ENCODE results near the gene ZBTB20. TPM values are rescaled to one million over a fixed set of nuclear protein-coding genes. Genes with fewer than 3 reads are reported as not detected.

The ZBTB20 gene
- polyA plus RNA-seq, 1 of the 3 experiments (the other 2 are of a cell fraction), result 0.43 TPM

DNA sequence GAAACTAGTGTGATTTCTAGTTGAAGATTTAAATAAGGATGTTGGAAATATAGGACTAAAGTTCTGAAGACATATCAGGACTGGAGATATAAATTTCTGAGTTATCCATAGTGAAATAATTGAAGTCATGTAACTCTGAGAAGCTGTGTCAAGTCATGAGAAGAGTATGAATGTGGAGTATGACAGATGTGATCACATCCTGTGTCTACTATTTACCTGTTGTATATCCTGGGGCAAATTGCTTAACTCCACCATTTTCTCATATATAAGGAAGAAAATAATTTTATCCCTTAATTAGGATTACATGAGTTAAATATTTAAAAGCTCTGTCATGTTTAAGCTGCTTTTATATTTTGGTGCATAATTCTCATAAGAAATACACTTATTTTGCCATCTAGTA is 350.3 kb downstream of the ZBTB20 start:
- no peak overlapping the region for H3K4me2 ChIP-seq
- no peaks in the 10 kb centered on the region for H3K9me3 ChIP-seq
- no peak overlapping the region for H2AFZ ChIP-seq (ENCODE audit: low read depth)
- H4K20me1 ChIP-seq (ENCODE audit: insufficient read depth), result no peaks in the 10 kb centered on the region
- H3K27ac ChIP-seq (ENCODE audit: low read depth in 2 of 2, low read length in 1 of 2), result no peak overlapping the region
- no peaks in the 10 kb centered on the region for H3K79me2 ChIP-seq (ENCODE audit: insufficient read depth)
- H3K36me3 ChIP-seq (replicated peaks in 1 of 2; ENCODE audit: control insufficient read depth in 1 of 2, insufficient read depth in 2 of 2, low read length in 1 of 2), result no peaks in the 10 kb centered on the region
- no peak overlapping the region for H3K9ac ChIP-seq
- H3K27me3 ChIP-seq (ENCODE audit: insufficient read depth), result no peaks in the 10 kb centered on the region
- no peaks in the 10 kb centered on the region for H3F3A ChIP-seq (replicated peaks; ENCODE audit: insufficient read depth)
- ChIA-PET CTCF (interaction anchor here (1.4 kb wide), 1 partner anchor 295 kb away, joined by 3 read pairs; no protein-coding TSS in a partner anchor), POLR2A (no interaction called here)
- DNase-seq, result no peak
- H3K4me1 ChIP-seq (ENCODE audit: control insufficient read depth in 1 of 2, insufficient read depth in 2 of 2, low read depth in 1 of 2, low read length in 1 of 2), result no peaks in the 10 kb centered on the region; a peak in 1 of 4 replicates
- H3K9me2 ChIP-seq, result no peaks in the 10 kb centered on the region
- H3K4me3 ChIP-seq (ENCODE audit: low read depth in 2 of 2, low read length in 1 of 2), result no peak overlapping the region
- TF ChIP-seq FOXJ3 (CRISPR knock-in tag; IDR thresholded peaks at IDR 0.05), result no peak
- no peak for TF ChIP-seq MAX (IDR thresholded peaks at IDR 0.05; ENCODE audit: low read depth)
- TF ChIP-seq TAF1 (IDR thresholded peaks at IDR 0.05; ENCODE audit: borderline replicate concordance, low read depth, low read length), result no peak
- no peak for TF ChIP-seq ELF1 (IDR thresholded peaks at IDR 0.05)
- no peak for TF ChIP-seq GABPA (IDR thresholded peaks at IDR 0.05; ENCODE audit: low read depth)
- no peak for TF ChIP-seq USF2 (IDR thresholded peaks at IDR 0.05; ENCODE audit: borderline replicate concordance, low read depth, low read length)
- TF ChIP-seq POLR2AphosphoS5 (IDR thresholded peaks at IDR 0.05; ENCODE audit: low read depth, low read length), result no peak
- TF ChIP-seq EP300 (IDR thresholded peaks at IDR 0.05; ENCODE audit: borderline replicate concordance in 1 of 2, low read depth in 1 of 2, low read length in 1 of 2), result no peak

GRCh38 chr3:114794894-114795630 is 352.0 kb downstream of the ZBTB20 start:
- Histone ChIP-seq H3K4me3 (ENCODE audit: low read depth in 2 of 2, low read length in 1 of 2) (no peak overlapping the region), H3F3A (replicated peaks; ENCODE audit: insufficient read depth) (no peaks in the 10 kb centered on the region), H3K9me2 (no peaks in the 10 kb centered on the region), H2AFZ (ENCODE audit: low read depth) (no peak overlapping the region), H3K36me3 (replicated peaks in 1 of 2; ENCODE audit: control insufficient read depth in 1 of 2, insufficient read depth in 2 of 2, low read length in 1 of 2) (no peaks in the 10 kb centered on the region), H3K27ac (ENCODE audit: low read depth in 2 of 2, low read length in 1 of 2) (no peak overlapping the region), H3K27me3 (ENCODE audit: insufficient read depth) (no peaks in the 10 kb centered on the region), H4K20me1 (ENCODE audit: insufficient read depth) (no peaks in the 10 kb centered on the region), H3K4me2 (no peak overlapping the region), H3K79me2 (ENCODE audit: insufficient read depth) (no peaks in the 10 kb centered on the region), H3K9ac (no peak overlapping the region), H3K9me3 (no peaks in the 10 kb centered on the region), H3K4me1 (ENCODE audit: control insufficient read depth in 1 of 2, insufficient read depth in 2 of 2, low read depth in 1 of 2, low read length in 1 of 2) (no peaks in the 10 kb centered on the region; a peak in 1 of 4 replicates)
- DNase-seq, result no peak
- TF ChIP-seq ZBTB33 (IDR thresholded peaks at IDR 0.05; ENCODE audit: borderline replicate concordance, low read depth) (no peak), RCOR1 (IDR thresholded peaks at IDR 0.05; ENCODE audit: low read length) (no peak), FOXJ3 (CRISPR knock-in tag; IDR thresholded peaks at IDR 0.05) (no peak), SMC3 (IDR thresholded peaks at IDR 0.05; ENCODE audit: low read depth, low read length) (no peak), RFX5 (IDR thresholded peaks at IDR 0.05; ENCODE audit: low read length) (no peak), MAX (IDR thresholded peaks at IDR 0.05; ENCODE audit: low read depth) (no peak), IRF3 (IDR thresholded peaks at IDR 0.05; ENCODE audit: low read depth, low read length) (no peak), CHD2 (IDR thresholded peaks at IDR 0.05; ENCODE audit: low read length, partially characterized antibody) (no peak), PBX3 (IDR thresholded peaks at IDR 0.05) (no peak), EP300 (IDR thresholded peaks at IDR 0.05; ENCODE audit: borderline replicate concordance in 1 of 2, low read depth in 1 of 2, low read length in 1 of 2) (no peak), FOXM1 (IDR thresholded peaks at IDR 0.05; ENCODE audit: low read depth) (no peak)
- TF ChIP-seq, protein P1, sequence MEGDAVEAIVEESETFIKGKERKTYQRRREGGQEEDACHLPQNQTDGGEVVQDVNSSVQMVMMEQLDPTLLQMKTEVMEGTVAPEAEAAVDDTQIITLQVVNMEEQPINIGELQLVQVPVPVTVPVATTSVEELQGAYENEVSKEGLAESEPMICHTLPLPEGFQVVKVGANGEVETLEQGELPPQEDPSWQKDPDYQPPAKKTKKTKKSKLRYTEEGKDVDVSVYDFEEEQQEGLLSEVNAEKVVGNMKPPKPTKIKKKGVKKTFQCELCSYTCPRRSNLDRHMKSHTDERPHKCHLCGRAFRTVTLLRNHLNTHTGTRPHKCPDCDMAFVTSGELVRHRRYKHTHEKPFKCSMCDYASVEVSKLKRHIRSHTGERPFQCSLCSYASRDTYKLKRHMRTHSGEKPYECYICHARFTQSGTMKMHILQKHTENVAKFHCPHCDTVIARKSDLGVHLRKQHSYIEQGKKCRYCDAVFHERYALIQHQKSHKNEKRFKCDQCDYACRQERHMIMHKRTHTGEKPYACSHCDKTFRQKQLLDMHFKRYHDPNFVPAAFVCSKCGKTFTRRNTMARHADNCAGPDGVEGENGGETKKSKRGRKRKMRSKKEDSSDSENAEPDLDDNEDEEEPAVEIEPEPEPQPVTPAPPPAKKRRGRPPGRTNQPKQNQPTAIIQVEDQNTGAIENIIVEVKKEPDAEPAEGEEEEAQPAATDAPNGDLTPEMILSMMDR (IDR thresholded peaks at IDR 0.05), result no peak
- POLR2A ChIA-PET, result no interaction called here
- WGBS (ENCODE audit: low lambda C conversion rate), result 85% methylated on average over 2 of the region's 2 CpGs
- CTCF ChIA-PET, result no interaction called here

Measured in SK-N-SH (cell line).